K562 (cell line): Measurements from ENCODE around the gene ORC4. TPM values are rescaled to one million over a fixed set of nuclear protein-coding genes. Genes with fewer than 3 reads are reported as not detected.
A peak's percentile ranks its signal among the peaks of the same experiment; 100 is the strongest.

ENCODE experiments used
- BACH1 ChIP-seq: fragments of 200-800 bp; sonication (Bioruptor generic); IDR thresholded peaks from 2 replicates; pipeline ENCODE4 v1.6.1; 2016; ENCODE audit warnings: missing genetic modification characterization, missing compliant biosample characterization
- BRF2 ChIP-seq: IDR thresholded peaks from 3 replicates; pipeline ENCODE4 v1.6.1; 2011; ENCODE audit warnings: borderline replicate concordance, mild to moderate bottlenecking; ENCODE audit not compliant: insufficient read length, insufficient read depth
- CEBPB ChIP-seq: fragments of 450-650 bp; IDR thresholded peaks from 2 replicates; pipeline ENCODE4 v1.6.1; 2016; ENCODE audit warnings: missing genetic modification characterization, missing compliant biosample characterization
- CREB3L1 ChIP-seq: fragments of 450-650 bp; IDR thresholded peaks from 2 replicates; pipeline ENCODE4 v1.6.1; 2014; ENCODE audit warnings: low read depth, mild to moderate bottlenecking, moderate library complexity, borderline replicate concordance
- FIP1L1 ChIP-seq: fragments of 200-400 bp; formaldehyde crosslinking; IDR thresholded peaks from 2 replicates; pipeline ENCODE4 v1.6.1; 2018; ENCODE audit warnings: mild to moderate bottlenecking, low read depth, low read length; ENCODE audit not compliant: poor library complexity, severe bottlenecking
- FOXJ3 ChIP-seq: sonication (generic); formaldehyde crosslinking; IDR thresholded peaks from 2 replicates; pipeline ENCODE4 v1.4.0; 2020; ENCODE audit warnings: mild to moderate bottlenecking, missing genetic modification reagents
- GTF2A2 ChIP-seq: IDR thresholded peaks from 2 replicates; pipeline ENCODE4 v1.6.1; 2016; ENCODE audit warnings: mild to moderate bottlenecking, missing genetic modification characterization, missing compliant biosample characterization
- MED1 ChIP-seq: sonication (generic); formaldehyde crosslinking; IDR thresholded peaks from 2 replicates; pipeline ENCODE4 v1.8.1; 2023; ENCODE audit warnings: missing genetic modification reagents, borderline replicate concordance
- NCOA6 ChIP-seq: fragments of 450-650 bp; IDR thresholded peaks from 2 replicates; pipeline ENCODE4 v1.6.1; 2017; ENCODE audit warnings: mild to moderate bottlenecking
- OTX1 ChIP-seq: fragments of 450-650 bp; formaldehyde crosslinking; IDR thresholded peaks from 2 replicates; pipeline ENCODE4 v1.4.0; 2022; ENCODE audit warnings: mild to moderate bottlenecking
- PRPF4 ChIP-seq: fragments of 200-400 bp; formaldehyde crosslinking; IDR thresholded peaks from one replicate; pipeline ENCODE4 v1.6.1; 2017; ENCODE audit warnings: low read length, low read depth, mild to moderate bottlenecking; ENCODE audit not compliant: insufficient read depth, poor library complexity, severe bottlenecking
- RAD21 ChIP-seq, 2 experiments: fragments of 250-450 bp in 1 of 2; fragments of 450-650 bp in 1 of 2; sonication (Bioruptor Pico) in 1 of 2; formaldehyde crosslinking in 1 of 2; IDR thresholded peaks in 1 of 2; conservative IDR thresholded peaks in 1 of 2; 2 replicates each; pipeline versions ENCODE4 v1.4.0 to v1.8.0; 2020 to 2022; ENCODE audit warnings: mild to moderate bottlenecking in 2 of 2, moderate library complexity in 1 of 2
- RBM14 ChIP-seq: fragments of 200-400 bp; formaldehyde crosslinking; IDR thresholded peaks from 2 replicates; pipeline ENCODE4 v1.6.1; 2018; ENCODE audit warnings: low read depth, mild to moderate bottlenecking, low read length, moderate library complexity, borderline replicate concordance; ENCODE audit not compliant: insufficient read depth
- RBM15 ChIP-seq: fragments of 200-400 bp; formaldehyde crosslinking; IDR thresholded peaks from 2 replicates; pipeline ENCODE4 v1.6.1; 2018; ENCODE audit warnings: mild to moderate bottlenecking, low read length, moderate library complexity; ENCODE audit not compliant: insufficient read depth
- SMC3 ChIP-seq: conservative IDR thresholded peaks from 2 replicates; pipeline ENCODE4 v1.6.1; 2011; ENCODE audit warnings: low read depth, low read length, improper control_type of control experiment; ENCODE audit not compliant: insufficient read depth
- TRIM24 ChIP-seq, 2 experiments: fragments of 450-650 bp; IDR thresholded peaks; 2 replicates each; pipeline ENCODE4 v1.6.1; 2016
- ZNF12 ChIP-seq: sonication (generic); formaldehyde crosslinking; IDR thresholded peaks from 2 replicates; pipeline ENCODE4 v1.4.0; 2020; ENCODE audit warnings: mild to moderate bottlenecking, missing genetic modification reagents
- ZNF143 ChIP-seq: sonication (generic); formaldehyde crosslinking; IDR thresholded peaks from 2 replicates; pipeline ENCODE4 v1.9.0; 2022; ENCODE audit warnings: mild to moderate bottlenecking, missing genetic modification reagents
- ZNF23 ChIP-seq: fragments of 250-450 bp; sonication (Bioruptor Pico); IDR thresholded peaks from 2 replicates; pipeline ENCODE4 v1.4.0; 2020; ENCODE audit warnings: mild to moderate bottlenecking
- polyA plus RNA-seq, 8 experiments: library from polyadenylated mRNA; depleted of rRNA in 4 of 8; stranded (reverse) in 5 of 8; unstranded in 3 of 8; fragments of >200 nt; fragmentation: Nextera tagmentation in 2 of 8; fragmentation: Illumina TruSeq in 1 of 8; extraction: Ambion mirVana in 2 of 8; extraction: Trizol in 1 of 8; gene quantifications; 2 replicates each; pipeline versions ENCODE4 v1.2.1 to v1.2.3, GENCODE V29; 2011 to 2014; ENCODE audit warnings: inconsistent platforms in 1 of 8, missing spikeins in 1 of 8
- total RNA-seq, 7 experiments: library from RNA; depleted of rRNA in 6 of 7; stranded (reverse); fragments of >200 nt in 6 of 7; fragmentation: Illumina TruSeq in 2 of 7; extraction: Trizol in 2 of 7; gene quantifications; 2 replicates each; pipeline versions ENCODE4 v1.2.1 to v1.2.3, GENCODE V29; 2011 to 2021; ENCODE audit warnings: low replicate concordance in 1 of 7
- TF ChIP-seq, protein P1 (sequence below): sonication (generic); formaldehyde crosslinking; IDR thresholded peaks from 2 replicates; pipeline ENCODE4 v1.8.0; 2022; ENCODE audit warnings: missing genetic modification reagents, mild to moderate bottlenecking, moderate library complexity, borderline replicate concordance
- TF ChIP-seq, protein P2 (sequence below): IDR thresholded peaks from 2 replicates; pipeline ENCODE4 v1.6.1; 2011; ENCODE audit warnings: borderline replicate concordance, low read depth, mild to moderate bottlenecking, moderate library complexity, low read length; ENCODE audit not compliant: insufficient read depth, poor library complexity, severe bottlenecking

ORC4 gene
- total and polyA plus RNA-seq, 9 of the 15 experiments (the other 6 are each of a cell fraction or from before 2014, with no cell fraction given): 58.6 to 100 (median 70.5) TPM

DNA sequence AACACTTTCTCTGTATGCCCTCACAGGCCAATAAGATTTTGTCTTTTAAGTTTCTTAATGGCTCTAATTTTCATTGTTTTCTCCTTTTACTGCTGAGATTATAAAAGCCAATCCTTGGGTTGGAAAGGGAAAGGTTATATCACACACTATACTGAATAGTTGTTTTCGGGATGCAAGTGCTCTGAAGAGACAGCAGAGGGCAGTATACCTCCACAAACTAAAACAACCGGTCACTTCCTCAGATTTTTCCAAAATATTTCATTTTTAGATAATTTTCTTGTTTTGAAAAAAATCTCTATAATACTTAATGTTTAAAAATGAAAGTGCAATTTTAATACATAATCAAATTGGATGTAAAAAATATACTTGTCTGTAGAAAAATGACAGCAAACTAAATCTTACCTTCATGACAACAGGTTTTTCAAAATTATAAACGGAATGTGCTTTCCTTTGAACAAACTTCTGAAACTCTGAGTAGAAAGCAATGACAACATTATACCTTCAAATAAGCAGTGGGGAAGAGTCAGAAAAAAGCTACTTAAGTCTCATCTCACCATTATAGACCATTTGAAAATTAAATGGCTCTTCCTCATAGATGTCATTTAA, 82.7 kb downstream of the ORC4 start (continued):
- TF ChIP-seq RAD21 (CRISPR knock-in tag; conservative IDR thresholded peaks at IDR 0.05 in 1 of 2, IDR thresholded peaks at IDR 0.05 in 1 of 2) (peak; percentile 76 to 81), FOXJ3 (CRISPR knock-in tag) (no peak), BRF2 (no peak), CREB3L1 (no peak), ZNF12 (CRISPR knock-in tag) (no peak), FIP1L1 (no peak), SMC3 (peak; percentile 48; the same call in 1 of the 2 replicates), NCOA6 (no peak), BACH1 (tag) (no peak), MED1 (CRISPR knock-in tag) (no peak), OTX1 (no peak), PRPF4 (no peak), RBM14 (no peak), CEBPB (tag) (no peak), ZNF23 (CRISPR knock-in tag) (no peak), RBM15 (no peak), GTF2A2 (tag) (no peak), TRIM24 (IDR thresholded peaks at IDR 0.05) (no peak), ZNF143 (CRISPR knock-in tag) (no peak)
- TF ChIP-seq, protein P1, sequence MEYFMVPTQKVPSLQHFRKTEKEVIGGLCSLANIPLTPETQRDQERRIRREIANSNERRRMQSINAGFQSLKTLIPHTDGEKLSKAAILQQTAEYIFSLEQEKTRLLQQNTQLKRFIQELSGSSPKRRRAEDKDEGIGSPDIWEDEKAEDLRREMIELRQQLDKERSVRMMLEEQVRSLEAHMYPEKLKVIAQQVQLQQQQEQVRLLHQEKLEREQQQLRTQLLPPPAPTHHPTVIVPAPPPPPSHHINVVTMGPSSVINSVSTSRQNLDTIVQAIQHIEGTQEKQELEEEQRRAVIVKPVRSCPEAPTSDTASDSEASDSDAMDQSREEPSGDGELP (CRISPR knock-in tag): no peak
- TF ChIP-seq, protein P2, sequence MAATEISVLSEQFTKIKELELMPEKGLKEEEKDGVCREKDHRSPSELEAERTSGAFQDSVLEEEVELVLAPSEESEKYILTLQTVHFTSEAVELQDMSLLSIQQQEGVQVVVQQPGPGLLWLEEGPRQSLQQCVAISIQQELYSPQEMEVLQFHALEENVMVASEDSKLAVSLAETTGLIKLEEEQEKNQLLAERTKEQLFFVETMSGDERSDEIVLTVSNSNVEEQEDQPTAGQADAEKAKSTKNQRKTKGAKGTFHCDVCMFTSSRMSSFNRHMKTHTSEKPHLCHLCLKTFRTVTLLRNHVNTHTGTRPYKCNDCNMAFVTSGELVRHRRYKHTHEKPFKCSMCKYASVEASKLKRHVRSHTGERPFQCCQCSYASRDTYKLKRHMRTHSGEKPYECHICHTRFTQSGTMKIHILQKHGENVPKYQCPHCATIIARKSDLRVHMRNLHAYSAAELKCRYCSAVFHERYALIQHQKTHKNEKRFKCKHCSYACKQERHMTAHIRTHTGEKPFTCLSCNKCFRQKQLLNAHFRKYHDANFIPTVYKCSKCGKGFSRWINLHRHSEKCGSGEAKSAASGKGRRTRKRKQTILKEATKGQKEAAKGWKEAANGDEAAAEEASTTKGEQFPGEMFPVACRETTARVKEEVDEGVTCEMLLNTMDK: peak; percentile 4
